Stimulated activated CD8-positive, alpha-beta memory T cell treated with anti-CD3 and anti-CD28 coated beads, Interleukin-4, amount 100 ng/mL, for 1 hour (primary cell): ENCODE results near the gene METTL6.
"Not testable (repeated sequence)": the region's sequence is repeated elsewhere in the genome, so short reads cannot be mapped to it uniquely, and the experiment has no call there.

ENCODE experiments used
- DNase-seq, 2 donors: peaks; one replicate each; pipeline ENCODE4 v3.0.0-alpha.2; 2020; ENCODE audit warnings: low read depth in 2 of 2, low spot score in 1 of 2

Gene METTL6

GRCh38 chr3:15405448-15406050 is 21.8 kb downstream of the METTL6 start:
- no peak for DNase-seq

GRCh38 chr3:15404767-15405166 is 22.6 kb downstream of the METTL6 start:
- DNase-seq = no peak

DNA sequence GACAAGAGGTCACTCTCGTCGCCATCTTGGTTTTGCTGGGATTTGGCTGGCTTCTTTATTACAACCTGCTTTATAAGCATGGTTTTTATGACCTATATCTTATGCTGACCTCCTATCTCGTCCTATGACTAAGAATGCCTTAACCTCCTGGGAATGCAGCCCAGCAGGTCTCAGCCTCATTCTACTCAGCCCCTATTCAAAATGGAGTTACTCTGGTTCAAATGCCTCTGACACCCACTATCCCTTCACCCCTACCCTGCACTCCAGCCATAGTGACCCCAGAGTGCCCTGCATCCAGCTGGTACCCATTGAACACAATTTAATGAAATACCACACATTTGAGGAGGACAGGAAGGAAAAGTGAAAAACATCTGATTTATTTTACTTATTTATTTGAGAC is 23.4 kb downstream of the METTL6 start:
- no peak for DNase-seq

DNA sequence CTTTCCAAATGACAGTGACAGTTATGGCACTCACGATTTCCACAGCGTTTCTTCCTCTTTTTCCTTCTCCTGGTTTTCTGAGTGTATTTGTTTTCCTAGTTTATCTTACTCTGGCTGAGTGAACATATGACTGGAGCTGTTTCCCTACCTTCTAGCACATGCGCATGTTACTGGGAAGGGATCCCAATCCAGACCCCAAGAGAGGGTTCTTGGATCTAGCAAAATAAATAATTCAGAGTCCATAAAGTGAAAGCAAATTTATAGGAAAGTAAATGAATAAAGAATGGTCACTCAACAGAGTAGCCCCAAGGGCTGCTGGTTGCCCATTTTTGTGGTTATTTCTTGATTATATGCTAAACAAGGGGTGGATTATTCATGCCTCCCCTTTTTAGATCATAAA is 23.8 kb downstream of the METTL6 start:
- DNase-seq = no peak

DNA sequence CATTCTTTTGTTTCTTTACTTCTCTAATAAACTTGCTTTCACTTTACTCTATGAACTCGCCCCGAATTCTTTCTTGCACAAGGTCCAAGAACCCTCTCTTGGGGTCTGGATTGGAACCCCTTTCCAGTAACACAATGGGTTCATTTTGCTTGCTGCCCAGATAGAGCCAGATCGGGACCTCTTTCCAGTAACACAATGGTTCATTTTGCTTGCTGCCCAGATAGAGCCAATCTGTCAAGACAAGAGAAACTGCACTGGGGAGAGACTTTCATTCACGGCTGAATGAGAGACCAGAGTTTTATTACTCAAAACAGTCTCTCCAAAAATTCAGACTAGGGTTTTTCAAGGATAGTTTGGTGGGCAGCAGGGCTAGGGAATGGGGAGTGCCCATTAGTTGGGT is 25.4 kb downstream of the METTL6 start:
- no peak for DNase-seq

GRCh38 chr3:15399970-15400369 is 27.4 kb downstream of the METTL6 start:
- no peak for DNase-seq

- DNase-seq = not testable (repeated sequence)
Observed at GRCh38 chr3:15398731-15399133, 28.6 kb downstream of the METTL6 start.

DNA sequence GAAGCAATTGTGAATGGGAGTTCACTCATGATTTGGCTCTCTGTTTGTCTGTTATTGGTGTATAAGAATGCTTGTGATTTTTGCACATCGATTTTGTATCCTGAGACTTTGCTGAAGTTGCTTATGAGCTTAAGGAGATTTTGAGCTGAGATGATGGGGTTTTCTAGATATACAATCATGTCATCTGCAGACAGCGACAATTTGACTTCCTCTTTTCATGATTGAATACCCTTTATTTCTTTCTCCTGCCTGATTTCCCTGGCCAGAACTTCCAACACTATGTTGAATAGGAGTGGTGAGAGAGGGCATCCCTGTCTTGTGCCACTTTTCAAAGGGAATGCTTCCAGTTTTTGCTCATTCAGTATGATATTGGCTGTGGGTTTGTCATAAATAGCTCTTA is 34.1 kb downstream of the METTL6 start:
- not testable (repeated sequence) for DNase-seq

GRCh38 chr3:15391007-15391406 is 36.3 kb downstream of the METTL6 start:
- no peak for DNase-seq

DNA sequence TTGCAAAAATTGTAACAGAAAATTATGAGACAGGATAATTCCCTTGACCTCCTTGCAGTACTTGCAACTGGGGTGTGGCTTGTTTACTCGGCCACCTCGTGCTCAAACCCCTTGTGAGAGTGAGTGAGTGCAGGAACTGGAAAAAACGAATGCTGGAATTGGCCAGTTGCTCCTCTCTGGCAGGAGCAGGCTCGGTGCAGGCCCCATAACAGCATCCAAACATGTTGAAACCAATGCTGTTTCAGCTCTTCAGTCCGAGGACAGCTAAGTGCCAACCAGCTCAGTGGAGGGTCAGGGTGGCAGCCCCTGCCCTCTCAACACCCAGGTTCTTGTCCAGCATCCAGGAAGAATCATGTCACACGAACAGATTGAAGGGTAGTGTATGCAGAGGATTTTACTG is 36.9 kb downstream of the METTL6 start:
- no peak for DNase-seq

GRCh38 chr3:15388335-15388734 is 39.0 kb downstream of the METTL6 start:
- DNase-seq = not testable (repeated sequence)

GRCh38 chr3:15387735-15388134 is 39.6 kb downstream of the METTL6 start:
- no peak for DNase-seq

DNA sequence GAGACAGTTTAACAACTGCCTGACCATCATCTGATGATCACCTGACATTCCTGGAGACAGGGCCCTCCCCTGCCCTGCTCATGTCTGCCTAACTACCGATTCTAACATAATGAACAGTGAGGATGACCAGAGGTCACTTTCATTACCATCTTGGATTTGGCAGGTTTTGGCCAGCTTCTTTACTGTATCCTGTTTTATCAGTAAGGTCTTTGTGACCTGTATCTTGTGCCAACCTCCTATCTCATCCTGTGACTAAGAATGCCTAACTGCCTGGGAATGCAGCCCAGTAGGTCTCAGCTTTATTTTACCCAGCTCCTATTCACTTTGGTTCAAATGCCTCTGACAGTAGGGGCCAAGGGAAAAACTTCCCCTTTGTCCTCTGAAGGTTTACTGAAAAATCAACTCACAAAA is 40.2 kb downstream of the METTL6 start:
- DNase-seq = no peak

DNA sequence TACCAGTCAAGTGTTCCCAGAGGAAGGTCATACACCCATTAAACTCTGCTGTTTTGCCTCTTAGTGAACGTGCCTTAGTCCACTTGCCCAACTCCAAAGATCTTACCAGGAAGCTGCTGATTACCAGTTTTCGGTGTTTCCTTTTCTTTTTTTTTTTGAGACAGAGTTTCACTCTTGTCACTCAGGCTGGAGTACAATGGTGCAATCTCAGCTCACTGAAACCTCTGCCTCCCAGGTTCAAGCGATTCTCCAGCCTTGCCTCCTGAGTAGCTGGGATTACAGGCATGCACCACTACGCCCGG is 40.7 kb downstream of the METTL6 start:
- DNase-seq = not testable (repeated sequence)

GRCh38 chr3:15385901-15386653 is 41.3 kb downstream of the METTL6 start:
- no peak for DNase-seq

- DNase-seq = not testable (repeated sequence)
Observed at GRCh38 chr3:15385238-15385695, 42.1 kb downstream of the METTL6 start.

GRCh38 chr3:15384510-15385237 is 42.7 kb downstream of the METTL6 start:
- DNase-seq = no peak

GRCh38 chr3:15382405-15382923 is 44.9 kb downstream of the METTL6 start:
- DNase-seq = no peak

DNA sequence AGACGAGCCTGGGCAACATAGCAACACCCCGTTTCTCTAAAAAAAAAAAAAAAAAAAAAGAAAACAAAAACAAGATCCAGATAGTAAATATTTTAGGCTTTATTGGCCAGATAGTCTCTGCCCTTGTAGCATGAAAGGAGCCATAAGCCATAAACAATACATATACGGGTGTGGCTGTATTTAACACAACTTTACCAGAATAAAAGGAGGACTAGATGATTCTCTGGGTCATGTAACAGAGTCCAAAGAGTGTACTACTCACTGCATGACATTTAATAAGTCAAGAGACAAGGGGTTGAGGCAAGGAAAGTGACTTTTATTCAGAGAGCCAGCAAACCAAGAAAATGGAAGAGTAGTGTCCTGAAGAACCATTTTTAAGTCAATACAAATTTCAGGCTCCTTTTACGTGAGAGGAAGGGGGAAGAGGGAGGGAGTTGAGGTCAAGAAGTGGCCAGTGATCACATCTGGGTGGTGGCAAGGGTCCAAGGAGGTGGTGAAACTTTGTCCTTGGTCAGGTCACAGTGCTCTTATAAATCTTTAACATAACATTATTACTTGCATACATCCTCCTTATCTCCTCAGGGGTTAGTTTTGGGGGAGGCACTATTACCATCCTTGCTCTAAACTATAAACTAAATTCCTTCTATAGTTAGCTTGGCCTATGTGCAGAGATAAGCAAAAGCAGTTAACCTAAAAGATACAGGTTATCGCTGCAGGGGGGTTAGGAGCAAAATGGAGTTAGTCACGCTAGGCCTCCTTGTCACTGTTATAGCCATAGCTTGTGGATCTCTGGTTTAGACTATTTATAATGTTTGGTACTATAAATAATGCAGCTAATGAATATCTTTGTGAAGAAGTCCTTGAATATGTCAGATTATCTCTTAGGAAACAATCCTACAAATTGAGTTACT is 46.1 kb downstream of the METTL6 start:
- no peak for DNase-seq

GRCh38 chr3:15377961-15378791 is 49.2 kb downstream of the METTL6 start:
- peak; percentile 90 to 92 for DNase-seq
